NCI-H1105 (cell line): ENCODE data around the gene ITGB7.

ENCODE experiments used
- DNase-seq: peaks from one replicate; lab custom pipeline; 2025; lab: John Stamatoyannopoulos, UW

Gene ITGB7, protein sequence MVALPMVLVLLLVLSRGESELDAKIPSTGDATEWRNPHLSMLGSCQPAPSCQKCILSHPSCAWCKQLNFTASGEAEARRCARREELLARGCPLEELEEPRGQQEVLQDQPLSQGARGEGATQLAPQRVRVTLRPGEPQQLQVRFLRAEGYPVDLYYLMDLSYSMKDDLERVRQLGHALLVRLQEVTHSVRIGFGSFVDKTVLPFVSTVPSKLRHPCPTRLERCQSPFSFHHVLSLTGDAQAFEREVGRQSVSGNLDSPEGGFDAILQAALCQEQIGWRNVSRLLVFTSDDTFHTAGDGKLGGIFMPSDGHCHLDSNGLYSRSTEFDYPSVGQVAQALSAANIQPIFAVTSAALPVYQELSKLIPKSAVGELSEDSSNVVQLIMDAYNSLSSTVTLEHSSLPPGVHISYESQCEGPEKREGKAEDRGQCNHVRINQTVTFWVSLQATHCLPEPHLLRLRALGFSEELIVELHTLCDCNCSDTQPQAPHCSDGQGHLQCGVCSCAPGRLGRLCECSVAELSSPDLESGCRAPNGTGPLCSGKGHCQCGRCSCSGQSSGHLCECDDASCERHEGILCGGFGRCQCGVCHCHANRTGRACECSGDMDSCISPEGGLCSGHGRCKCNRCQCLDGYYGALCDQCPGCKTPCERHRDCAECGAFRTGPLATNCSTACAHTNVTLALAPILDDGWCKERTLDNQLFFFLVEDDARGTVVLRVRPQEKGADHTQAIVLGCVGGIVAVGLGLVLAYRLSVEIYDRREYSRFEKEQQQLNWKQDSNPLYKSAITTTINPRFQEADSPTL

DNA sequence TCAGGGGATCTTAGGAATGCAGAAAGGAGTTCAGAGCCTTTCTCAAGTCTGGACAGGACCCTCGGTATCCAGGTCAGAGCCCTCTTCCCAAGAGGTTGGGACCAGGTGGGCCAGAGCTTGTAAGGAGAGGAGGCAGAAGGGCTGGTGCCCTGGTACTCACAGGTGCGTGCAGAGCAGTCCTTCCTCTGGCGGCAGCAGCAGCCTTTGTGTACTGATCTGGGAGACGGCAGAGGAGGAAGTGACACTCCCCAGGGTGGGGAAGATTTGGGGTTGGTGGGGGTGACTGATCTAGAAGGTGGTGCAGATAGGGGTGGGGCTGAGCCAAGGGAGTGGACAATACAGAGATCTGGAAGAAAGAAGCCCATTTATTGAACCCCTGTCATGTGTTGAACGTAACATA is at the start of gene ITGB7:
Gene ITGB7, minus strand, starts transcription at position 210 of the 400 bp plus-strand sequence. CDS start 6,808 bp downstream, outside the sequence.
- no peak for DNase-seq

DNA sequence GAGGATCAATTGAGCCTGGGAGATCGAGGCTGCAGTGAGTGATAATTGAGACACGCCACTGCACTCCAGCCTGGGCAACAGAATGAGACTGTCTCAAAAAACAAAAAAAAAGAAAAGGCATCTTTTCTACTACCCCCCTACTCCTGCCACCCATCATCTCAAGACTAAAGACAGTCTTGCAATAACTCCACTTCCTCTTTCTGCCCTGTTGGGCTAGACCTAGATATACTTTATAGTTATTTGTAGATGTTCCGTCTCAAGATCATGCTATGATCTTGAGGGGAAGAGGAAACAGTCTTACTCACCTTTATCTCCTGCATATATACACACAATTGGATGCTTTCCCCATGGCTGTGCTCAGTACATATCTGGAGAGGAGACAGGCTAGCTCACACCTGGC is 48.9 kb upstream of the ITGB7 start:
- DNase-seq, result no peak

DNA sequence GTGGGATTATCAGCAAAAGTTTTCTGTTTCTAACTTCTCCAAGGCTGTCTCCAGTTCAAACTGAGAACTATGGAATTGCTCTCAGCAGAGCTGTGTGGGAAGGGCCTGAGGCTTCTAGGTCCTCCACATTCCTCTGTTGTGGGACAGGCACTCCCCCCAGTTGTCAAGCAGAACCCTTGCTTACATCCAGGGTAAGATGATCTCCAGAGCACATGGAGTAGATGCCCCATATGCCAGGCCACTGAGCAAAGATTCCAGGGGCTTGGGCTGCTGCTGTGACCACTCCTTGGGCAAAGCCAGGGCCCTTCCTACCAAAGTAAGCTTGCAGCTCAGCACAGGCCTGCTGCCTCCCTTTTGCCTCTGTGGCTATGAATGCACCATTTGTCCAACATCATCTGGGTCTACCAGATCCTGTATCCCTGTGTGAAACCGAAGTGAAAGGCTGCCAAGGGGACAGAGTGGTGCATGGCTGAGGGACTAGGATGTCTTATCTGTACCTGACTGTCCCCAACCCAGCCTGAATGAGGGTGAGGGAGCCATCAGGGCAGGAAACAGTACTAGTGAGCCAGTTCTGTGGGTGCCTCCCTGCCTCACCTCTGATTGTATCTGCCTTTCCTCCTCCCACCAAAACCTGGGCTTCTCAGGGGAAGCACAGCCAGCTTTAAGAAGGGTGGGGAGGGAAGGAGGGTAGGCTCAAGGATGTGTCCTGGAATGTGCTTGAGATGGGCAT is 47.9 kb upstream of the ITGB7 start:
- DNase-seq, result no peak

DNA sequence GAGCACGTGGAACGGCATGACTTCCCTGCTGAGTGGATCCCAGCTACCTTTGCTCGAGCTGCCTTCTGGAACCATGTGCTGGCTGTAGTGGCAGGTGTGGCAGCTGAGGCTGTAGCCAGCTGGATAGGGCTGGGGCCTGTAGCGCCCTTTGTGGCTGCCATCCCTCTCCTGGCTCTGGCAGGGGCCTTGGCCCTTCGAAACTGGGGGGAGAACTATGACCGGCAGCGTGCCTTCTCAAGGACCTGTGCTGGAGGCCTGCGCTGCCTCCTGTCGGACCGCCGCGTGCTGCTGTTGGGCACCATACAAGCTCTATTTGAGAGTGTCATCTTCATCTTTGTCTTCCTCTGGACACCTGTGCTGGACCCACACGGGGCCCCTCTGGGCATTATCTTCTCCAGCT is 46.2 kb upstream of the ITGB7 start:
- no peak for DNase-seq

DNA sequence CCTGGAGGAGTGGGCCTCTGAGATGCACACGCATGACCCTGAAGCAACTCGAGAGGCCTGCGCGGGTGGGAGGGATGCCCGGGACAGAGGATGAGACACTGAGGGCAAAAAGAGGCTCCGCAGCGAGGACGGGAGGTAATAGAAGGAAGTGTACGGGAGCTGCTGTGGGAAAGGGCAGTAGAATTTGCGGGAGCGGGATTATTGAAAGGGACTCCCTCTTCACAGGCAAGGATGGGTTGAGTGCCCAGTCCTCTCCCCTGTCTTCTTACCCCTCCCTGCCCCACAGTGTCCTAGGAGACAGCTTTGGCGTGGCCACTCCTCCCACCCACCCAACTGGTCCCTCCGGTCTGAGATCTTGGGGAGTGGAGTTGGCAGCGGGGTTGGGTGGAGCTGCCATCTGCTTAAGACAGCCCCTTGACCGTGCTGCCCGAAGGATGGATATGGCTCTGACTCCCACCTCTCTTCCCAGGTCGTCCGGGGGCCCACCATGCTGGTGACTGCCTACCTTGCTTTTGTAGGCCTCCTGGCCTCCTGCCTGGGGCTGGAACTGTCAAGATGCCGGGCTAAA is 45.4 kb upstream of the ITGB7 start:
- DNase-seq, result no peak

DNA sequence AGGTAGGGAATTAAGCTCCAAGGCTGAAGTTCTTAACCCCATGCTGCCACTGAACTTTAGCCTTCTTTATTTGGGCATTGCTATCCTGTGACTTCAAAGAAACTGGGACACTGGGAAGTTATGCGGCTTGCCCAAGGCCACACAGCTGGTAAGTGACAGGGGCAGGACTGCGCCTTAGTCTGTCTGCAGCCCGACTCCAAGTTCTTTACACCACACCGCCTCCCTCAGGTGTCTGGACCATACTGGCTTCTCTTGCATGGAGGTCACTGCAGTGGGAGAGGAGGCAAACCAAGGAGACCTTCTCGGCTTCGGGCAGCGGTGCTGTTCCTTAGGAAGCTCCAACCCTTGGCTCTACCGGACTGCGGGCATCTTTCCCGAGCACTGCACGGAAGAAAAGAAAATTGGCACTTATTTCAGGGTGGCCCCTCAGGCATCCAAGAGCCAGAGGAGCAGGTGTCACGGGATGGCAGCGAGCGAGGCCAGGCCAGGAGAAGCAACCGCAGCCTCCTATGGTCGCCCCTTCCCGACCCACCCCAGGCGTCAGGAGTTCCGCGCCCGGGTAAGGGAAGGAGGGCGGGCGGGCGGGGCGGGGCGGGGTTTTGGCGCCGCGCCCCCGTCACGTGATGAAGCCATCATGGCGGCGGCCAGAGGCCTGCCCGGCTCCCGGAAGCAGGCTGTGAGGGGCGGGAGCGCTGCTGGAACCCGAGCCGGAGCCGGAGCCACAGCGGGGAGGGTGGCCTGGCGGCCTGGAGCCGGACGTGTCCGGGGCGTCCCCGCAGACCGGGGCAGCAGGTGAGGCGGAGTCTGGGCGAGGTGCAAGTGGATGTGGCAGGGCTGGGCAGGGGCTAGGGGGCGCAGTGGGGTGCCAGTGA is 44.7 kb upstream of the ITGB7 start:
- peak; percentile 28 for DNase-seq

DNA sequence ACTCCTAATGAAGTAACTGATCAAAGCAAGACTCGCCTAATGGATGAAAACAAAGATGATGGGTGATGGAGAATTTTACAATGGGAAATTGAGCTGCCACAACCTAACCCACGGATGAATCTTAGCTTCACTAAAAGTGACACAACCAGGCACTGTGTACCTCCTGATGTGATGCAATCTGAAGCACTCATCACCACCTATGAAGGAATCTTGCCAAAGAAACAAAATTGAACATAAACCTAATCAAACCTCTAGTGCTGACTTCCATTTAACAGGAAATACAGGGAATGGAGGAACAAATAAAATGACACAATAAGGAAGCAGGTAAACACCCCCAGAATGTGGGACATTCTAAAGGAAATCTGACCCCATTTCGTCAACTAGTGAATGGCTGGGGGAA is 38.2 kb upstream of the ITGB7 start:
- DNase-seq, result no peak

DNA sequence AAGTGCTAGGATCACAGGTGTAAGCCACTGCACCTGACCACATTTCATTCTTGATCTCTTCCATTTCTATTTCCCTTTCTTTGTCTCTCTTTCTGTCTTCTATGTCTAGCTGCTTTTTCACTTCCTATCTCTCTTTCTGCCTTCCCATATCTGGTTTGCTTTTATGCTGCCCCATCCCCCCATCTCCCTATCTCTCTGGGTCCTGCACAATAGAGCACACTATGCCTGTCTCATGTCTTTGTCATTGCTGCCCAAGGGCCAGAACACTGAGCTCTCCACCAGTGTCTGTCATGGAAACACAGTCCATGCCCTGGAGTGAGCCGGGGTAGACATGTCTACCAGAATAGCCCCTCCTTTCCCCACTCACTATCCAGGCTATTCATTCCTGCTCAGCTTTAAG is 37.3 kb upstream of the ITGB7 start:
- DNase-seq, result no peak

DNA sequence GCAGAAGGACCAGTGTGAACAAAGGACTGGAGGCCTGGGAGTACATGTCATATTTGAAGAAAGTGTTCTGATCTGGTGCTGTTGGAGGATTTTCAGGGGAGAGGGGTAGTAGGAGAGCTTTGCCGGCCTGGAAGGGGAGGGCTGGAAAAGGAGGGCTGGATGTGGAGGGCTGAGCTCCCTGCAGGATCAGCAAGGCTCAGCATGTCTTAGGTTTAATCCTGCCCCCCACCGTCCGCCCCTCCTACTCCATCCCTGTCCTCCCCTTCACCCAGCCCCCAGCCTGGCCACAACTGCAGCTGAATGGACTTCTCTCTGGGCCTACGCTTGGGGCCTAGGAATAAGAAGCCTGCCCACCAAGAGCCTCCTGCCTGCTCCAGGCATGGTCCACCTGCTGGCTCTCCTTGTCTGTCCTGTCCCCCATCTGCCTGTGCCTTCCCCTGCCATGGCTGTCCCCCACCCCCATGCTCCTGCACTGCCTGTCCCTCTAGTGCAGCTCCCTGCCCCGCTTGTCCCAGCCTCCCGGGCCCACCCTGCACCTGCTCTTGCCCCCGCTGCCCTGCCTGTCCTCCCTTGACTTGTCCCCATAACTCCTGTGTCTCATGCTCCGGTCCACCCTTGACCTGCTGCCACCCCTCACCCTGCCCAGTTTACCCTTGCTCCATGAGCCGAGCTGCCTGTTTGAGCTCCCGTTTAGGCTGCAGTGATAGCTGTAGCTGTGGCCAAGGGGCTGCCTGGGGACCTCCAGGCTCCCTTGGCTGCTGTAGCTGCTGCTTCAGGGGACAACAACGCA is 34.8 kb upstream of the ITGB7 start:
- no peak for DNase-seq

DNA sequence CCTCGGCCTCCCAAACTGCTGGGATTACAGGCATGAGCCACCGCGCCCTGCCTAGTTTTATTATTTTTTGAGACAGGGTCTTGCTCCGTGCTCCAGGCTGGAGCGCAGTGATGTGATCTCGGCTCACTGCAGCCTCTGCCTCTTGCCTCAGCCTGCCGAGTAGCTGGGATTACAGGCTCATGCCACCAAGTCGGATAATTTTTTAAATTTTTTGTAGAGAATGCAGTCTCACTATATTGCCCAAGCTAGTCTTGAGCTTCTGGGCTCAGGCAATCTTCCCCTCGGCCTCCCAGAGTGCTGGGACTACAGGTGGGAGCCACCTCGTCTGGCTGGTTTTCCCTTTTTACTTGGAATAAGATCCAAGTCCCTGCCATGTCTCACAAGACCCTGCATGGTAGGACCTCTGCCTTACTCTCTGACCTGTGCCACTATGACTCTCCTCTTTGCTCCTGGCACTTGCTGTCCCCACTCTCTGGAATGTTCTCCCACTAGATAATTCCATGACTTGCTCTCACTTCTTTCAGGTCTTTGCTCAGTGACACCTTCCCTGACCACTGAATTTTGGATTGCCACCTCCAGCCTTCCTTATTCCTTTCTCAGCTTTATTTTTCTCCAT is 32.7 kb upstream of the ITGB7 start:
- no peak for DNase-seq

DNA sequence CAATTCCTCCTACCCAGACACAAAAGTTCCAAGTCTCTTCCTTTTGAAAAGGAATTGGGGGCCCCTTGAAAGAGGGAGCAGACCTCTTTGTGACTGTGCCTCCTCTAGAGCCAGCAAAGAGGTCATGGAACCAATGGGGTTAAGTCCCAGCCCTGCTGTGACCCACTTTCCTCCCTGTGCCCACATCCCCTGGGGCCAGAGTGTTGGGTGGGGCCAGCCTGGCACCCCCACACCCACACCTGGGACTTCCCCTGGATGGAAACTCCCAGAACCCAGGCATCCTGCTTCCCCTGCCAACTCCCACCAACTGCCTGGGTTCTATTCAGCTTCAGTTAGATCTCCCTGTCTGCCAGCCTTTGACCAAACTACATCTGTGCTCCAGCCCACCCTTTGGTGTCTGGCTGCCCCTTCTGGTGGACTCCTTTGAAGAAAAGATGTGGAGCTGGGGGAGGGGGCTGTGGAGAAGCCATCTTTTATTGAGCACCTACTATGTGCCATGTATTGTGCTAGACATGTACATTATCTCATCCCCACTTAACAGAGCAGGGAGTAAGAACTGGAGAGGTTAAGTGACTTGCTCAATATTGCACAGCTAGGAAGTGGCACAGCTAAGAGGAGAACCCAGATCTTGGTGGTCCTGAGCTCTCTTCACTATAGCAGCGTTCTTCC is 29.5 kb upstream of the ITGB7 start:
- no peak for DNase-seq

DNA sequence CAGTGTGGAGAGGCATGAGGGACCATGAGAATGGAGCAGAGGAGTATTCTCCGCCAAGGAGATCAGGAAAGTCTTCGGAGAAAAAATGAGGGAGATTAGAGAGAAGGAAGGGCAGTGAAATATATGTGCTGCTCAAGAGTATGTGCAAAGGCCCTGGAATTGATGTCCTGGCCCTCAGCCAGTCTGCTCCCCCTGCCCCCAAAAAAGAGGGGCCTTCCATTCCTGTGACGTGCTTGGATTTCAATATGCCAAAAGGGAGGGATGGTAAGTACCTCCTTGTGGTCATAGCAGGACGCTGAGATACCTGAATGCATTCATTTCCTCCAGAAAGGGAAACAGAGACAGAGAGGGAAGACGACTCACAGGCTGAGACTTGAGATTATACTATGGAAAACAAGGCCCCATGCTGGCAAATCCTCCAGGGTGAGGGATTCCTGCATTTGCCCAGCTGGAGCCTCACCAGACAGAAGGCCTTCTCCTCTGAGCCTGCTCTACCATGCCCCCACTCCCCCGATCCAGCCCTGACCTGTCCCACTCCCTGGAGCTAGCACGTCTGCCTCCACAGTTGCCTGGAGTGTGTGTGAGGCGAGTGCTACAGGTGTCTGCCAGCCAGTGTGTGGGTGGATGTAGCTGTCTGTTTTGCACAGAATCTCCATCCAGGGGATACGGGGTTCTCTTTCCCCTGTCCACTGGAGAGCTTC is 28.8 kb upstream of the ITGB7 start:
- no peak for DNase-seq

DNA sequence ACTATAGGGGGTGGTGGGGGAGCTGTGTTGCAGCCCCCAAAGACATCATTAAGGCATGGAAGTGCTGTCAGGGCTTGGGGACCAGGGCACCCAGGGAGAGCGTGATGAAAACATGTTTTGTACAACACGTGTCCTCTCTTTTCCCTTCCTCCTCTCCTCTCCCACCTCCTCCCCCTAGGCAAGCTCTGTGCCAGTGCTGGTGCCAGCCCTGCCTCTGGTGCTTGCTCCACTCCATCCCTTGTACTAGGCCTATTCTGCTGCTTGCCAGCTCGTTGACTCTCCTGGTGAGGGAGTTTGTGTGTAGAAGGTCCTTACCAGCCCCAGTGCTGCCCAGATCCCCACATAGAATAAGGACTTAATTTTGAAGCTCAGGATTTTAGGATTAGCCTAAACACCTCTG is 28.1 kb upstream of the ITGB7 start:
- no peak for DNase-seq

DNA sequence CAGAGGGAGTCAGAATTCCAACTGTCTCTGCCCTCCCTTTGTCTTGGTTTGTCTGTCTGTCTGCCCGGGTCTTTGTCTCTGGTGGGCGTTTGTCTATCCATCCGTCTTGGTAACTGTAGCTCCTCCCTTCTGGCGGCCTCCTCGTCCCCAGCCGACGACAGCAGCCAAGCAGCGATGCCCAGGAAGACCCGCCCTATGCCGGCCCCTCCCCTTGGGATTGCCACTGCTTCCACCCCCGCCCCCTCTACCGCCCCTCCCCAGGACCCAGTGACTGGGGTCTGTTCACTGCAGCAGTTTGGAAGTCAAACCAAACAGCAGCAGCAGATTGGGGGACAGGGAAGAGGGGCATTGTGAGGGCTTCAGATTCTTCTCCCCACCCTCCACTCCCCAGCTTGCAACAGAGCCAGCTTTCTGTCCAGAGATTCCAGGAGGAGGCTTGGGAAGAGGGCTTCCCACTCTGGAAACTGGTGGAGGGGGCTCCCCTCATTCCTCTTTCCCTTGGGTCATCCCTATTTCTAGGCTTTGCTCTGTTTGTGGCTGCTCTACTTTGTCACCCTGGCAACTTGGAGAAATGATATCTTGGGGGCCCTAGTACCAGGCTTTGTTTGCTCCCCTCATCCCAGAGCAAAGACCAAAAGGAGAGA is 27.3 kb upstream of the ITGB7 start:
- DNase-seq, result no peak

DNA sequence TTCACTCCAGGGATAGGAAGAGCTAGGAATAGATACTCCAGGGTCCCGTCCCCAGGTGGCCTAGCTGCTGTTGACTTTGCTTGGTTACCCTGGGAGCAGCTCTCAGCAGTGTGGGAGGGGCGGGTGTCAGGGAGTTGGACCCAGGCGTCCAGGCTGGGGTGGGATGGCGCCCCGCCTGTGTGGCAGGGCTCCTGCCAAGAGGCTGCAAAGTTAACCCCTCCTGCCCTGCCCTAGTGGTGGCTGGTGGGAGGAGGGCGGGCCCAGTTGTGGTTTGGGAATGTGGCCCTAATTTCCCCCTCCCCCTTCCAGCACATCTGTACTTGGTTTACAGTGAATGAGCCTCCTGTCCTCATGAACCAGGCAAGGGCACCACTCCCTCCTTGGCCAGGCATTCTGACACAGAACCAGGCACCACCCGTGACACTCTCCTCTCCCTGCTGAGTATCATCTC is 26.6 kb upstream of the ITGB7 start:
- DNase-seq, result no peak

DNA sequence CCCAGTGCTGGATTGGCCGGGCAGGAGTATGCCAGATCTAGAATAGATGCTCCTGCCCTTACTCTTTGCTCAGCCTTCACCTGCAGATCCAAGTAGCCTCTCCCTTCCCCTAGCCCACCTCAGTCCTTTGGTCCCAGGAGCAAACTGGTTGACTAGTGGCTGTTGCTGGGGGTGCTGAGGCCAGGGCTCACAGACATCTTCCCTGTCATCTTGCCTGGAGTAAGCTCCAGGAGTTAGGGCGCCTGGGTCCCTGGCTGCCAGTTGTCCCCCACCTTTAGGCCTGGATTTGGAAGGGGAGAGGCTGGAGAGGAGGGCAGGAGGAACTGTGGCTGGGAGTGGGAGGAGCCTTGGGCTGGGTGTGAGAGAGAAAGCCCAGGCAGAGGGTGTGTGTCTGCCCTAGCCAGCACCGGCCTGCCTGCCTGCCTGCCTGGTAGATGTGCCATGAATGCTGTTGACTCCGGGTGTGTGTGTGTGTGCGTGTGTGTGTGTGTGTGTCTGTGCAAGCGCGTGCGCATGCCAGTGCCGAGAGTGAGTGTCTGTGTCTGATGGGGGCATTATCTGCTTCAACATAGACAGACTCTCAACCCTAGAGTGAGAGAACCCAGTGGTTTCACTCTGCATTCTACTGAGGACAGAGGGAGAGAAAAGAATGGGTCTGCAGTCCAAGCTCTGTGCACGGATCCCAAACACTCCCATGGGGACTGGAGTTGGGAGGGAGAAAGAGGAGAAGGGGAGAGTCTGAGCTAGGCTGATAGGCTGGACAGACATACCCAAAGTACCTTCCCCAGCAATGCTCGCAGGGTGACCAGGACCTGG is 25.8 kb upstream of the ITGB7 start:
- DNase-seq, result no peak

DNA sequence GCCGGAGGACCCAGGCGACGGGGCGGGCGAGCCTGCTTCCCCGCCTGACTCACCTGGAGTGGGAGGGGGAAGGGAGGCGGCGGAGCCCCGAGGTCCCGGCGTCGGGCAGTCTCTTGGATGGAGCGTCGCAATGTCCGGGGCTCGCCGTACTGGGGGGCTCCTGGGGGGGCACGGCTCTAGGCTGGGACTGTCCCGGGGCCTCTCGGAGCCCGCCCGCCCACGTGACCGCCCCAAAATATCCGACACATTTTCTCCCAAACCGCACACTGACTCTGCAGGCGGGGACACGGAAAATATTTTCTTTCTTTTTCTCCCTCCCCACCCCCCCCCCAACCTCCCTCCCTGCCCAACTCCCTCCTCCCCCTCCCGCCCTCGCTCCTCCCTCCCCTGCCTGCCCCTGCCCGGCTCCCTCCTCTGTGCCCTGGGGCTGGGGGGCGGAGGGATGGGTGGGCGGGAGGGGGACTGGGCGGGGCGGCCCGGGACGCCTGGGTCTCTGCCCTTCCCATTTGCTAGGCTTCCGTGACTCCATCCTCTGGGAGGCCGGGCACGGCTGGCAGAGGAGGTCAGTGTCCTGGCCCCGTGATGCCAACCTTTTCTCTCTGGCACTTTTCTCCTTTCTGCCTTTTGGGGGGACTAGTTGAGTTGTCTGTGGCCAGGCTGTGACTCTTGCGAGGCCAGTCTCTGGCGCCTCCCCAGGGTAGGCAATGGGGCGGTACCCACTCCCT is 25.0 kb upstream of the ITGB7 start, which contains the start of gene RARG:
Gene RARG, minus strand, starts transcription at position 289 of the 725 bp plus-strand sequence. CDS start 4,664 bp downstream, outside the sequence.
- DNase-seq, result no peak
